Measurements from ENCODE around the gene CD19.
A peak's percentile ranks its signal among the peaks of the same experiment; 100 is the strongest.
"Not testable (repeated sequence)": the region's sequence is repeated elsewhere in the genome, so short reads cannot be mapped to it uniquely, and the experiment has no call there.

Gene CD19

GRCh38 chr16:28937222-28937876 is 5.6 kb downstream of the CD19 start:
- DNase-seq, result no peak

GRCh38 chr16:28938721-28939120 is 7.0 kb downstream of the CD19 start:
- DNase-seq, result no peak

- DNase-seq, result not testable (repeated sequence)
These were observed 8.1 kb downstream of the CD19 start for GRCh38 chr16:28939825-28940224.

GRCh38 chr16:28943281-28943680 is 11.5 kb downstream of the CD19 start:
- DNase-seq, result no peak

GRCh38 chr16:28946681-28947080 is 14.9 kb downstream of the CD19 start:
- no peak for DNase-seq

GRCh38 chr16:28950648-28951409 is 19.1 kb downstream of the CD19 start, which contains the start of gene NFATC2IP:
Gene NFATC2IP, plus strand, starts transcription at chr16:28950937. Its CDS starts 75 bp downstream, at chr16:28951012.
- peak; percentile 99 for DNase-seq

GRCh38 chr16:28951410-28951943 is 19.7 kb downstream of the CD19 start:
- no peak for DNase-seq

- DNase-seq, result no peak
These were observed 26.4 kb downstream of the CD19 start for GRCh38 chr16:28958216-28958615.

GRCh38 chr16:28958836-28959235 is 27.1 kb downstream of the CD19 start:
- no peak for DNase-seq

GRCh38 chr16:28964072-28964471 is 32.3 kb downstream of the CD19 start:
- DNase-seq, result no peak

GRCh38 chr16:28964496-28964895 is 32.7 kb downstream of the CD19 start:
- DNase-seq, result no peak

GRCh38 chr16:28967156-28967555 is 35.4 kb downstream of the CD19 start:
- no peak for DNase-seq

GRCh38 chr16:28969696-28970095 is 37.9 kb downstream of the CD19 start:
- DNase-seq, result not testable (repeated sequence)

- peak; percentile 60 for DNase-seq
These were observed 42.3 kb downstream of the CD19 start for GRCh38 chr16:28974007-28974436.

GRCh38 chr16:28974437-28975157 is 42.8 kb downstream of the CD19 start, which contains the start of gene SPNS1:
Gene SPNS1, plus strand, starts transcription at chr16:28974778. Its CDS starts 374 bp downstream, at chr16:28975152.
- DNase-seq, result peak; percentile 91

- DNase-seq, result no peak
These were observed 43.4 kb downstream of the CD19 start for GRCh38 chr16:28975158-28975599.

GRCh38 chr16:28977703-28978662 is 46.2 kb downstream of the CD19 start:
- DNase-seq, result no peak

GRCh38 chr16:28980330-28980729 is 48.6 kb downstream of the CD19 start:
- not testable (repeated sequence) for DNase-seq

GRCh38 chr16:28980929-28981328 is 49.2 kb downstream of the CD19 start:
- DNase-seq, result no peak

GRCh38 chr16:28981517-28981916 is 49.7 kb downstream of the CD19 start:
- no peak for DNase-seq

GRCh38 chr16:28982418-28982817 is 50.6 kb downstream of the CD19 start:
- DNase-seq, result no peak

- DNase-seq, result no peak
These were observed 51.2 kb downstream of the CD19 start for GRCh38 chr16:28982949-28983348.

All from DMS153 (cell line).